ENCODE measurements around the gene ZCWPW1. TPM values are rescaled to one million over a fixed set of nuclear protein-coding genes. Genes with fewer than 3 reads are reported as not detected.

The ZCWPW1 gene
- total and polyA plus RNA-seq, 2 of the 13 experiments (the other 11 are each of a cell fraction or from before 2014, with no cell fraction given) = 2.4 to 2.5 TPM

GRCh38 chr7:100443096-100443840 lies 14.8 kb upstream of the ZCWPW1 start:
- Histone ChIP-seq H3K27ac (ENCODE audit: extremely low read length, insufficient read depth, low read length) (peak overlapping the region; percentile 94), H3K9ac (ENCODE audit: insufficient read depth, low read depth, low read length) (peak overlapping the region; percentile 69; the same call in 1 of the 2 replicates), H2AFZ (ENCODE audit: low read length) (no peak overlapping the region), H3K4me2 (ENCODE audit: low read depth, low read length) (no peak overlapping the region), H4K20me1 (ENCODE audit: insufficient read depth, low read length) (no peaks in the 10 kb centered on the region), H3K4me1 (ENCODE audit: insufficient read depth, low read length) (peaks cover 48% of the 10 kb centered on the region), H3K79me2 (ENCODE audit: insufficient read depth, low read length) (no peaks in the 10 kb centered on the region), H3K27me3 (ENCODE audit: control insufficient read depth in 1 of 2, insufficient read depth in 2 of 2, low read length in 2 of 2) (no peaks in the 10 kb centered on the region), H3K4me3 (replicated peaks in 1 of 3; ENCODE audit: insufficient read depth in 1 of 3, low read depth in 2 of 3, low read length in 3 of 3) (no peak overlapping the region), H3K9me3 (ENCODE audit: low read length) (no peaks in the 10 kb centered on the region), H3K36me3 (replicated peaks in 1 of 2; ENCODE audit: control insufficient read depth in 1 of 2, insufficient read depth in 2 of 2, low read length in 2 of 2) (no peaks in the 10 kb centered on the region)
- no TSS peak for BruUV-seq (replicated peaks)
- in situ Hi-C loops (cut with HindIII; ENCODE audit: extremely low pct_ligation_motif_present, low pct_unique_long_range_greater_than_20kb) (no loop called here), intact Hi-C loops (cut with micrococcal nuclease; ENCODE audit: unreplicated experiment) (no loop called here)
- ChIA-PET POLR2A (interaction anchor here (1.1 to 6.6 kb wide), 6 partner anchors 9 to 343 kb away, joined by 3 to 199 read pairs (median 16); partner anchors contain the start of genes MEPCE, PPP1R35 and ZCWPW1), CTCF (ENCODE audit: low intra/inter-chr PET ratio, low total read pairs) (no interaction called here)
- FAIRE-seq (no peak), ATAC-seq (no peak), DNase-seq (ENCODE audit: low spot score) (no peak)
- 96% methylated on average over 9 of the region's 9 CpGs for WGBS (ENCODE audit: low lambda C conversion rate)
- TF ChIP-seq NRL (CRISPR knock-in tag; IDR thresholded peaks at IDR 0.05; ENCODE audit: borderline replicate concordance) (0 out of 2 replicates have a peak, but pooled peaks have one; percentile 16), ZFP90 (CRISPR knock-in tag; IDR thresholded peaks at IDR 0.05; ENCODE audit: borderline replicate concordance) (no peak)

GRCh38 chr7:100441641-100442535 lies 13.4 kb upstream of the ZCWPW1 start:
- H3K27me3 ChIP-seq (ENCODE audit: control insufficient read depth in 1 of 2, insufficient read depth in 2 of 2, low read length in 2 of 2) = no peaks in the 10 kb centered on the region
- no peak for FAIRE-seq
- TF ChIP-seq ZNF782 (CRISPR knock-in tag; IDR thresholded peaks at IDR 0.05; ENCODE audit: borderline replicate concordance) = no peak
- TF ChIP-seq, protein P1, sequence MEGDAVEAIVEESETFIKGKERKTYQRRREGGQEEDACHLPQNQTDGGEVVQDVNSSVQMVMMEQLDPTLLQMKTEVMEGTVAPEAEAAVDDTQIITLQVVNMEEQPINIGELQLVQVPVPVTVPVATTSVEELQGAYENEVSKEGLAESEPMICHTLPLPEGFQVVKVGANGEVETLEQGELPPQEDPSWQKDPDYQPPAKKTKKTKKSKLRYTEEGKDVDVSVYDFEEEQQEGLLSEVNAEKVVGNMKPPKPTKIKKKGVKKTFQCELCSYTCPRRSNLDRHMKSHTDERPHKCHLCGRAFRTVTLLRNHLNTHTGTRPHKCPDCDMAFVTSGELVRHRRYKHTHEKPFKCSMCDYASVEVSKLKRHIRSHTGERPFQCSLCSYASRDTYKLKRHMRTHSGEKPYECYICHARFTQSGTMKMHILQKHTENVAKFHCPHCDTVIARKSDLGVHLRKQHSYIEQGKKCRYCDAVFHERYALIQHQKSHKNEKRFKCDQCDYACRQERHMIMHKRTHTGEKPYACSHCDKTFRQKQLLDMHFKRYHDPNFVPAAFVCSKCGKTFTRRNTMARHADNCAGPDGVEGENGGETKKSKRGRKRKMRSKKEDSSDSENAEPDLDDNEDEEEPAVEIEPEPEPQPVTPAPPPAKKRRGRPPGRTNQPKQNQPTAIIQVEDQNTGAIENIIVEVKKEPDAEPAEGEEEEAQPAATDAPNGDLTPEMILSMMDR (CRISPR knock-in tag; IDR thresholded peaks at IDR 0.05) = no peak
- ChIA-PET POLR2A (interaction anchor here (1.1 to 6.6 kb wide), 4 partner anchors 12 to 231 kb away, joined by 3 to 199 read pairs (median 22); partner anchors contain the start of genes FBXO24, GNB2, LRCH4 and MEPCE), CTCF (ENCODE audit: low intra/inter-chr PET ratio, low total read pairs) (no interaction called here)
- H3K79me2 ChIP-seq (ENCODE audit: insufficient read depth, low read length) = no peaks in the 10 kb centered on the region
- no peak for ATAC-seq
- H3K36me3 ChIP-seq (replicated peaks in 1 of 2; ENCODE audit: control insufficient read depth in 1 of 2, insufficient read depth in 2 of 2, low read length in 2 of 2) = no peaks in the 10 kb centered on the region
- peaks cover 60% of the 10 kb centered on the region for H3K4me1 ChIP-seq (ENCODE audit: insufficient read depth, low read length)
- 92% methylated on average over 11 of the region's 11 CpGs for WGBS (ENCODE audit: low lambda C conversion rate)
- no peak for DNase-seq (ENCODE audit: low spot score)
- H3K9ac ChIP-seq (ENCODE audit: insufficient read depth, low read depth, low read length) = no peak overlapping the region
- H4K20me1 ChIP-seq (ENCODE audit: insufficient read depth, low read length) = no peaks in the 10 kb centered on the region
- no peak overlapping the region for H3K4me2 ChIP-seq (ENCODE audit: low read depth, low read length)
- no TSS peak for BruUV-seq (replicated peaks)
- in situ Hi-C loops (cut with HindIII; ENCODE audit: extremely low pct_ligation_motif_present, low pct_unique_long_range_greater_than_20kb) (no loop called here), intact Hi-C loops (cut with micrococcal nuclease; ENCODE audit: unreplicated experiment) (no loop called here)
- no peak overlapping the region for H2AFZ ChIP-seq (ENCODE audit: low read length)
- no peak overlapping the region for H3K27ac ChIP-seq (ENCODE audit: extremely low read length, insufficient read depth, low read length)
- no peaks in the 10 kb centered on the region for H3K9me3 ChIP-seq (ENCODE audit: low read length)
- H3K4me3 ChIP-seq (replicated peaks in 1 of 3; ENCODE audit: insufficient read depth in 1 of 3, low read depth in 2 of 3, low read length in 3 of 3) = no peak overlapping the region

All from HepG2 (cell line).